GM18861 (cell line): ENCODE data around the gene LRP3.
"Not testable (repeated sequence)": the region's sequence is repeated elsewhere in the genome, so short reads cannot be mapped to it uniquely, and the experiment has no call there.

ENCODE experiments used
- ATAC-seq: cut with Tn5 transposase; IDR thresholded peaks from one replicate; pipeline ENCODE4 v1.9.1; 2021; ENCODE audit not compliant: unreplicated experiment

Gene LRP3

DNA sequence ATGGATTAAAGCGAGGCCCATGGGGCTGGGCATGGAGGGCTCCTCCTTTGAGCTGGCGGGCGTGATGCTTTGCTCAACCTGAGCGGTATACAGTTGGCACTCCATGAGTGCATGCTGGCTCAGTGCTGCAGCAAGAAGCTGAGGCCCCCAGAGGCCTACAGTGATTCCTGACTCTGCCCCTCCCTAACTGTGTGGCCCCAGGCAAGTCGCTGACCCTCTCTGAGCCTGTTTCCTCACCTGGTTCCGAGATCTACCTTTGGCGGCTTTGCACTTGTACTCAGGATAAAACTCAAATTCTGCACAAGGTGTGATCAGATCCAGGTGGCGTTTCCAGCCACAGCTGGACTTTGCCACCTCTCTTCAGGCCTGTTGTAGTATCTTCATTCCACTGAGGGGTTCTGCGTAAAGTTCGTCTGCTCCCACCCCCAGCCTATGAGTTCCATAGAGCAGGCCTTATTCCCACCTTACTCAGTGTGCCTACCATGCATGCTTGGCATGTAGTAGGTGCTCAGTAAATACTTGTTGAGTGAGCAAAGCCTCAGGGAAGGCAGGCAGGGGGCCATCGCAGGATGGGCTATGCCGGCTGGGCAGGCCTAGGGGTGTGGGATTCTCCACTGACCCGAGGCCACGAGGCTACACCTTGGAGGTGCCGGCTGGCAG, 7.9 kb downstream of the LRP3 start:
- no peak for ATAC-seq

DNA sequence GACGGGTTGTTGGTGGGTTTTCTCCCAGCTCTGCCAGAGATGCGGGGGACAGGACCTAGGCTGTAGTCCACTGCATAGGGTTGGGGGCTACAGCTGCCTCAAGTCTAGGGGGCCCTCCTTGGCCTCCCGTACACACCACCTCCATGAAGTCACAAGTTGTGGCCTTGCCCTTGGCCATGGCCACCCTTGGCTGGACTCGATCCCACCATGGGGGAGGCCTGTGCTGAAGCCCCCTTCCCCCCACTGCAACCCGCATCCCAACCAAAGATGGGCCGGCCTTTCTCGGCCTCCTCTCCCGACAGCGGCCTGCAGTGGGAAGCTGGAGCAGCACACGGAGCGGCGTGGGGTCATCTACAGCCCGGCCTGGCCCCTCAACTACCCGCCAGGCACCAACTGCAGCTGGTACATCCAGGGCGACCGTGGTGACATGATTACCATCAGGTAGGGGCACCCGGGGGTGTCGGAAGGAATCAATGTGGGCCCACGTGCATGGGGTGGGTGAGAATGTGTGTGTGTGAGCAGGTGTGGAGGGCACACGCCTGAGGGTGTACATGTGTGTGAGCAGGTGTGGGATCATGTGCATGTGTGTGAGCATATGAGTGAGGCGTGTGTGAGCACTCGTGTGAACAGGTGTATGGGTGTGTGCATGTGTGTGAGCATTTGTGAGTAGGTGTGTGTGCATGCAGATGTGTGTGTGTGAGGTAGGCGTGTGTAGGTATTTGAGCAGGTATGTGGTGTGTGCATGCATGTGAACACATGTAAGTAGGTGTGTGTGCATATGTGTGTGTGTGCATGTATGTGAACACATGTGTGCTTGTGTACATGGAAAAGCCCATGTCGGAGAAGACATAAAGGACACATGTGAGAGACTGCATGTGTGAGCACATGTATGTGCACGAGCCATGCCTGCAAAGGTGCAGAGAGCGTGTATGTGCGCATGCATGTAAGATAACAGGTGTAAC, 8.7 kb downstream of the LRP3 start:
- ATAC-seq = no peak

DNA sequence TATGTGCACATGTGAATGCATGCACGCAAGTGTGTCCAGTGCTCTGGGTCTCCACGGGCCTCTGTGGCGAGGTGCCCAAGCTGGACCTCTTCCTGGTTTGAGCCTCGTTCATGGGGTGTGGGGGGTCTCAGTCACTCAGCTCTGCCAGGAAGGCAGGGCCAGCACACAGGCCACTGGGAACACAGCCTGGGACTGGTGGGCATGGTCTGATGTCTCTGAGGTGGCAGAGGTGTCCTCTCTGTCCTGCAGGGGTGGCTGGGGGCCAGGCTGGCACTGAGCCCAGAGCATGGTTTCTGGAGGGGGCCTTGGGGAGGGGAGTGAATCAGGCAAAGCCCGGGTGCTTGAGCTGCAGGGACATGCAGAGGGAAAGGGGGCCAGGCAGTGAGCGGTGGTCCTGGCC, 9.4 kb downstream of the LRP3 start:
- ATAC-seq = no peak

DNA sequence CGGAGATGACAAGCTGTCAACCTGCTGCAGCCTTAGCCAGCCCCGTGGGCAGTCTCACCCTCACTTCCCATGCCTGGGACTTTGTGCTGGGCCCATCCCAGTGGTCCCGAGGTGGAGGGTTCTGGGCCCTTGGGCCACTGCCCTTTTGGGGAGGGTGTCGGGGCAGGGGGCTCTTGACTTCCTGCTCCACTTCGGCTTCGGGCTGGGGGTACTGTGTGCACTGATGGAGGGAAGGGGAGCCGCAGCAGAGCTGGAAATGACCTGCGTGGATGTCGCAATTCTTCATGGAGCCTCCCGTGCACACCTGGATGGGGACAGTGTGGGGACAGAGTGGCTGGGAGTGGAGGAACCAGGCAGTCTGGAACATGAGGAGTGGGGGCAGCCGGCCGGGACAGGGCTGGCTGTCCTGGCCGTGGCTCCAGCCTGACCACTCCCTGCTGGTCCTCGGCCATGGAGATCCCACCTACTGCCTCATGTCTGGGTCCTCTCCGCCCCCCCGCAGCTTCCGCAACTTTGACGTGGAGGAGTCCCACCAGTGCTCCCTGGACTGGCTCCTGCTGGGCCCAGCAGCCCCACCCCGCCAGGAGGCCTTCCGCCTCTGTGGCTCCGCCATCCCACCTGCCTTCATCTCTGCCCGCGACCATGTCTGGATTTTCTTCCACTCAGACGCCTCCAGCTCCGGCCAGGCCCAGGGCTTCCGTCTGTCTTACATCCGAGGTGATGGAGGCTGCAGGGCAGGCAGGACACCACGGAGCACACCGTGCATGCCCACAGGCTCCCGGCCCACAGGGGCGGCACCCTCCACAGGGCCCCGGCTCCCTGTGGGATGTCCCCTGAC, 10.2 kb downstream of the LRP3 start:
- ATAC-seq = no peak

DNA sequence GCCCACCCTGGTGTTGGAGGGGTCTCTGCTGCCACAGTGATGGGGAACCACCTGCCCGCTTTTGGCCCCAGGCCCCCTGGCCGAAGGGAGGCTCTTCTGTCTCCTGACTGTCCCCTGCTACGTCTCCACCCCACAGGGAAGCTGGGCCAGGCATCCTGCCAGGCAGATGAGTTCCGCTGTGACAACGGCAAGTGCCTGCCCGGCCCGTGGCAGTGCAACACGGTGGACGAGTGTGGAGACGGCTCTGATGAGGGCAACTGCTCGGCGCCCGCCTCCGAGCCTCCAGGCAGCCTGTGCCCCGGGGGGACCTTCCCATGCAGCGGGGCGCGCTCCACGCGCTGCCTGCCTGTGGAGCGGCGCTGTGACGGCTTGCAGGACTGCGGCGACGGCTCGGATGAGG, 11.0 kb downstream of the LRP3 start:
- ATAC-seq = no peak

DNA sequence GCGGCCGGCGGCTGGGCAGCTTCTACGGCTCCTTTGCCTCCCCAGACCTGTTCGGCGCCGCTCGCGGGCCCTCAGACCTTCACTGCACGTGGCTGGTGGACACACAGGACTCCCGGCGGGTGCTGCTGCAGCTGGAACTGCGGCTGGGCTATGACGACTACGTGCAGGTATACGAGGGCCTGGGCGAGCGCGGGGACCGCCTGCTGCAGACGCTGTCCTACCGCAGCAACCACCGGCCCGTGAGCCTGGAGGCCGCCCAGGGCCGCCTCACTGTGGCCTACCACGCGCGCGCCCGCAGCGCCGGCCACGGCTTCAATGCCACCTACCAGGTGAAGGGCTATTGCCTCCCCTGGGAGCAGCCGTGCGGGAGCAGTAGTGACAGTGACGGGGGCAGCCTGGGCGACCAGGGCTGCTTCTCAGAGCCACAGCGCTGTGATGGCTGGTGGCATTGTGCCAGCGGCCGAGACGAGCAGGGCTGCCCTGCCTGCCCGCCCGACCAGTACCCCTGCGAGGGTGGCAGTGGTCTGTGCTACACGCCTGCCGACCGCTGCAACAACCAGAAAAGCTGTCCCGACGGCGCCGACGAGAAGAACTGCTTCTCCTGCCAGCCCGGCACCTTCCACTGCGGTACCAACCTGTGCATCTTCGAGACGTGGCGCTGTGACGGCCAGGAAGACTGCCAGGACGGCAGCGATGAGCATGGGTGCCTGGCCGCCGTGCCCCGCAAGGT, 11.6 kb downstream of the LRP3 start:
- ATAC-seq = no peak

DNA sequence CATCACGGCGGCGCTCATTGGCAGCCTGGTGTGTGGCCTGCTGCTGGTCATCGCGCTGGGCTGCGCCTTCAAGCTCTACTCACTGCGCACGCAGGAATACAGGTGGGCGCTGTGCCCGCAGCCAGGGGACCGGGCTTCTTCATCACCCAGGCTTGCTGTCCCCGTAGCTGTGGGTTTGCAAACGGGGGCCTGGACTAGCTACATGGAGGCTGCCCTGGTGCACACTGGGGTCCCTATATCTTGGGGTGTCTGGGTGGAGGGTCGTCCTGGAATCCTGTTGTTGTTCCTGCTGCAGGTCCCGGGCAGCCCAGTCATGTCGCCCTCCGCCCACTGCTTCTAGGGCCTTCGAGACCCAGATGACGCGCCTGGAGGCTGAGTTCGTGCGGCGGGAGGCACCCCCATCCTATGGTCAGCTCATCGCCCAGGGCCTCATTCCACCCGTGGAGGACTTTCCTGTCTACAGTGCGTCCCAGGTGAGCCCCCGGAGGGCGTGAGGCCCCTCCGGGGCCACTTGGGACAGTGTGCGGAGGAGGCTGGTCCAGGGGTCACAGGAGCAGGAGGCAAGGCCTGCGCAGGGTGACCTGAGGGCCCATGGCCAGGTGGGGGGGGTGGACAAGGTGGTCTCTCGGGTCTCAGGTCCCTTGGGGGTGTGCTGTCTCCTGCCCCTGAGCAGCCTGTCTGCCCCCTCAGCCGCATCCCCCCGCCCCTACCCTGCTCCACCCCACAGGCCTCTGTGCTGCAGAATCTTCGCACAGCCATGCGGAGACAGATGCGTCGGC, 12.3 kb downstream of the LRP3 start:
- ATAC-seq = no peak

DNA sequence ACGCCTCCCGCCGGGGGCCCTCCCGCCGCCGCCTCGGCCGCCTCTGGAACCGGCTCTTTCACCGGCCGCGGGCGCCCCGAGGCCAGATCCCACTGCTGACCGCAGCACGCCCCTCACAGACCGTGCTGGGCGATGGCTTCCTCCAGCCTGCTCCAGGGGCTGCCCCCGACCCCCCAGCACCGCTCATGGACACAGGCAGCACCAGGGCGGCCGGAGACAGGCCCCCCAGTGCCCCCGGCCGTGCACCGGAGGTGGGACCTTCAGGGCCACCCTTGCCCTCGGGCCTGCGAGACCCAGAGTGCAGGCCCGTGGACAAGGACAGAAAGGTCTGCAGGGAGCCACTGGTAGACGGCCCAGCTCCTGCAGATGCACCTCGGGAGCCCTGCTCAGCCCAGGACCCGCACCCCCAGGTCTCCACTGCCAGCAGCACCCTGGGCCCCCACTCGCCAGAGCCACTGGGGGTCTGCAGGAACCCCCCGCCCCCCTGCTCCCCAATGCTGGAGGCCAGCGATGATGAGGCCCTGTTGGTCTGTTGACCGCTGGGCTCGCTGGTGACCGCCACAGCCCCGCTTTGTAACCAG, 13.0 kb downstream of the LRP3 start:
- no peak for ATAC-seq

DNA sequence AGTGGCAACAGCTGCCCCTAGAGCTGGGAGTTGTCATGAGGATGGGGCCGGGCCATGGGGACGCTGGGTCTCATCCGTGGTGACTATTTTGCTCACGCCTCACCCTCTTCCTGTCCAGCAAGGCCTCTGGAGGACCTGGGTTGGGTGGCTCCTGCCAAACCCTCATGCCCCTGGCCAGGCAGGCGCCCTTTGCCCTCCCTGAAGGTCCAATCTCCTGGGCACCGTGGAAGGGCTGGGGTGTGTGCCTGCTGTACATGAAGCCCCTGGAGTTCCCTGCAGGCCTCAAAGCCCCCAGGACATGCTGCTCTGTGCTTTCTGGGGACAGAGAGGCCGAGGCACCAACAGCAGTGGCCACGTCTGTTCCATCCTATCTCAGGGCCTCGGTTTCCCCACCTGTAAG, 13.8 kb downstream of the LRP3 start:
- no peak for ATAC-seq

DNA sequence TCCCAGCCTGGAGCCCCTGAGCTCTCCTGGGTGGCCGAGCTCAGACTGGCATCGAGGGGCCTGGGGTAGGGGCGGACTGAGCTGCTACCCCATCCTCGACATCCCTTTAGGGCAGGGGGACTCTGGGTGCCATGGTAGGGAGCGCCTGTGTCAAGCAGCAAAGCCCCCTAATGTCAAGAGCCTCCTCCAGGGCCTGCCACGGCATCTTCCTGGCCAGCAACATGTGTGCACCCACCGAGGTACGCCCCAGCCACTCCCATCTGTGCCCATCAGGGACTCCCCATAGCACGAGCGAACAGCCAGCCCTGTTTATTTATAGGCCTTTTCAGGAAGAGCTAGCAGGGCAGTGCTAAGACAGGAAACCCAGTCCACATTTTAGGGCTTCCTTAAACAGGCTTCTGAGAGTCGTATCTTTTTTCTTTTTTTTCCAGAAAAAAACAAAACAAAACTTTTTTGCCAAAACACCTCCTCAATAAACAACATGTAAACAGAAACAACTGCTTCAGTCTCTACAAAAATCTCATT, 14.3 kb downstream of the LRP3 start:
- no peak for ATAC-seq

DNA sequence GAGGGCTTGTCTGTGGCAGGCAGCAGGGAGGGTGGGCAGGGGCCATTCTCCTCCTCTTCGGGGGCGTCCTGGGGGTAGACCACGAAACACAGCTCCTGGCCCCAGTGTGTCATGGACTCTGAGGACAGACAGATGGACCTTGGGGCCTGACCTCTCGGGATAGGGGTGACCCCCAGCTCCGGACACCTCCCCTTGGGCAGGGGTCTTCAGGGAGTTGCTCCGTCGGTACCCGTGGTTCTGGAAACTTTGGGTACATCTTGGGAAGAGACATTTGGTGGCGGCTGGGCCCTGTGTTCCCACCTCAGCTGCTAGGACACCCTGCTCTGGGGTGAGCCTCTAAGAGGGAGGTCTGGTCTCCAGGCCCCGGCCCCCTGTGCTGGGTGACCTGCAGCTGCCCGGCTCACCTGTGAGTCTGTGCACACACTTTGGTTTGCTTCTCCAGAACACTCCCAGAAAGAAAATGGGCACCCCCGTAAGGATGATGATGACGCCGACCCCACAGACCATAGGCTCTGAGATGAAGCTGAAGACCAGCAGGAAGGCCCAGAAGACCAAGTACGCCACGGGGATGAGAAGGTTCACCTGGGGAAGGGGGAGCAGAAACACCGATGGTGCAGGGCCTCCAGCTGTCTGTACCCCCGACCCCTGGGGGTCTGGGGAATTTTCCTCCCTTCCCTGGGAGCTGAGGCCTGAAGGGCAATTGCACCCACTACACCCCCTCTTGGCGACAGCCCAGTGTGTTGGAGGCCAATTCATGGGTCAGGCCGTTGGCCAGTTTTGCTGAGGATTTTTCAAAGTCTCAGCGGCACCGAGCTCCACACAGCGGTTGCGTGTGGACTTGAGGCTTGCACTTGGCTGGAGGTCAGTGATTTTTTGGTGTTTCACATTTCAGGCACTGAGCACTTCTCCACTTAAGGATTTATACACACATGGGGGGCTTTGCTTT, 15.0 kb downstream of the LRP3 start:
- no peak for ATAC-seq

DNA sequence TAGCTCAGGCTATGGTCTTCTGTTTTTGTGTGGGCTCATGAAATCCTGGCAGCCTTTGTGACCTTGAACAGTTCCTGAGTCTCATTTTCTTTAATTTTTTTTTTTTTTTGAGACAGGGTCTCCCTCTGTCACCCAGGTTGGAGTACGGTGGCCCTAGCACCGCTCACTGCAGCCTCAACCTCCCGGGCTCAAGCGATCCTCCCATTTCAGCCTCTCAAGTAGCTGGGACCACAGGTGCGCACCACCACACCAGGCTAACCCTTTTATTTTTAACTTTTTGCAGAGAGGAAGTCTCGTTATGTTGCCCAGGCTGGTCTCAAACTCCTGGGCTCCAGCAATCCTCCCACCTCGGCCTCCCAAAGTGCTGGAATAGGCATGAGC, 15.7 kb downstream of the LRP3 start:
- ATAC-seq = not testable (repeated sequence)

DNA sequence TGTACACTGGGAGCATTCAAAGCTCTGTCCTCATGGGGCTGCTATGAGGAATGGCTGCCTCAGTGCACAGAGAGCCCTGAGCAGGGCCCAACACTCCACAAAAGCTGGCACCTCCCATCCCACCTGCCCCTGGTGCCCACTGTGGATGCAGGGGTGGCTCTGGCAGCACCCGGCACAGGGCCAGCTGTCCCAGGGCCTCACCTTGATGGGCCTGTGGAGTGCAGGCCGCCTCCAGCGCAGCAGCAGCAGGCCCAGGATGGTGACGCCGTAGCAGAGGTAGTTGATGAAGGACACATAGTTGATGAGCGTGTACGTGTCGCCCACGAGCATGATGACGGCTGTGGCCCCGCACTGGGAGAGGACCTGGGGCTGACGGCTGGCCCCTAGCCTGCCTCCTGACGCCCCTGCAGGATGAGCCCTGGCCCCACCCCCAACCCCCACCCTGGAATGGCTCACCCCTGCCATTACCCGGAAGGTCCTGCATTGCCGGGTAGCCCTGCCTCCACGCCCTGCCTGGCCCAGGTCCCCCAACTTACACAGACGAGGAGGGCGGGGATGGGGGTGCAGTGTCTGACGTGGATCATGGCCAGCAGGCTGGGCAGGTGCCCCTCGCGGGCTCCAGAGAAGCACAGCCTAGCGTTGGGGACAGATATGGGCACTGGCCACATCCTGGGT, 16.3 kb downstream of the LRP3 start:
- no peak for ATAC-seq

DNA sequence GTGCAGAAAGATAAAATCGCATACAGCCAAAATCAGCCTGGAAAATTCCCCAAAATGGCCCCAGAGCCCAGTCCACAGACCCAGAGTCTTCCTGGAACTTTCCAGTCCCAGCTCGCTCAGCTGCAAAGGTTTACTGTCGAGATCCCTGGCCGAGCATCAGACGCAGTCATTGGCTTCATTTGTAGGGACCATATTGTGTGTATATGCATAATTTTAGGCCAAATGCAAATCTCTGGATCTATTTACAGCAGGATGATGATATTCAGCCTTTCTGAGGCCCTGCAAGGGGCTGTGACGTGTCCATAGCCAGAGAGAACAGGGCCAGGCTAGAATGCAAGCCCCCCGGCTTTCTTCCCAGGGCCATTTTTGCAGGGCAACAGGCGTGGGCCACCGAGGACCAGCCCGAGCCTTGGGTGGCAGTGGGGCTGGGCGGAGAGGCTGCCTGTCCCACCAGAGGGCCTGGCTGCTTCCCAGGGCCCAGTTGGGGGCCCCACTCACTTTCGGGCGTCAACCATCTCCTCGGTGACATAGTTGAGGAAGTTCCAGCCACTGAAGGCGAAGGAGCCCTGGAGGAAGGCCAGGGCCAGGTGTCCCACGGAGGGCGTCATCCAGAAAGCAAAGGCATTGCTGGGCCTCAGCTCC, 17.8 kb downstream of the LRP3 start:
- ATAC-seq = no peak

DNA sequence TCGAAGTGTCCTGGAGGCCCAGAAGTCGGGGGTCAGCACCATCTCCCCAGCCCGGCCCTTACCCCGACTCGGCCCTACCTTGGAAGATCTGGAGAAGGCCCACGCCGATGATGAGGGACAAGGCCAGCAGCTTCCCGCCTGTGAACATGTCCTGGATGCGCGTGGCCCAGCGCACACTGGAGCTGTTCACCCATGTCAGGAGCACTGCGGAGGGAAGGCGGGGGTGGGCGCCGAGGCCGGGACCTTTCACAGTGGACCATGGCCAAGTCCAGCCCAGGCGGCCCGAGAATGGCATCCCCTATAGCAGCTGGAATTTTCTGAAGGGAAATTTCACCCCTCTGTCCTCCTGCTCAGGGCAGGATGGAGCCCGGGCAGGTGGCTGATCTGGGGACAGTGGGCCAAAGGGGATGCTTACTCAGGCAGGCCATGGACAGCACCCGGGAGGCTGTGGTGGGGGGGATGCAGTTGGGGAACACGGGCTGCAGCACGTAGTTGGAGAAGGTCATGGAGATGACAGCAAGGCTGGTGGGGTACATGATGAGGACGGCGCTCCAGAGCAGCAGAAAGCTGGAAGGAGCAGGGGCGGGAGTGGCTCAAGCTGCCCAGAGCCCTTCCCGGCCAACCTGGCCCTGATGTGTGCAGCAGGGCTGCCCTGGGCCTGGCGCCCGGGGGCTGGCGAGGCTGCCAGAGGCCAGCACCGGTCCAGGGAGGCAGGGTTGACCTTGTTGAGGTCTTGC, 18.5 kb downstream of the LRP3 start:
- no peak for ATAC-seq

DNA sequence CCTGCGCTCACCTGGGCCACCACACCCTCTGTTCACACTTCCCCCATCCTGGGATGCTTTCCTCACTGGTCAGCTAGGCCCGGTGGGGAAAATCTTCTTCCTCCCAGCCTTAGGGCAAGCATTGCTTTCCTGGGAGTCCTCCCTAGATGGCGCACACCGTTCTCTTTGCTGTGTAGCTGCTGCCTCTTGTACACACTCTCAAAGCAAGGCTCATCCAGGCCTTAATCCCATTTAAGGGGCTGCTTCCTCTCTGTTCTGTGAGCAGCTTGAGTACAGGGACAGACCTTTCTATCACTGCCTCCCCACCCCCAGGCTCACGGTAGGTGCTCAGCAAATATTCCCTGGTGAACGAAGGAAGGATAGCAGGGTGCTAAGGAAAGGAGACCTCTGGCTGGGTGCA, 20.5 kb downstream of the LRP3 start:
- no peak for ATAC-seq
